Vagina (tissue), 2 donors: ENCODE measurements around the gene SCFD2. TPM values are rescaled to one million over a fixed set of nuclear protein-coding genes. Genes with fewer than 3 reads are reported as not detected.

Experiments used
- DNase-seq, 2 donors: peaks; one replicate each; pipeline ENCODE4 v3.0.0-alpha.2; 2017; ENCODE audit errors: extremely low spot score in 2 of 2
- H3K27ac ChIP-seq: fragments of 200-600 bp; sonication (generic); one replicate; pipeline ENCODE4 v1.5.1; 2019
- H3K27me3 ChIP-seq: fragments of 200-600 bp; sonication (generic); one replicate; pipeline ENCODE4 v1.5.1; 2019
- H3K36me3 ChIP-seq, 2 donors: fragments of 200-600 bp; sonication (generic); one replicate each; pipeline ENCODE4 v1.5.1; 2017 to 2019
- H3K4me1 ChIP-seq: fragments of 200-600 bp; sonication (generic); one replicate; pipeline ENCODE4 v1.5.1; 2019
- H3K4me3 ChIP-seq, 2 donors: fragments of 200-600 bp; sonication (generic); 1 replicate in 1 of 2; 2 replicates in 1 of 2; pipeline ENCODE4 v1.5.1; 2016 to 2019
- H3K9me3 ChIP-seq: fragments of 200-600 bp; sonication (generic); one replicate; pipeline ENCODE4 v1.5.1; 2019
- POLR2A ChIP-seq, 2 donors: fragments of 450-650 bp; IDR thresholded peaks; one replicate each; pipeline ENCODE4 v1.6.1; 2017; ENCODE audit warnings: antibody characterized with exemption in 2 of 2, mild to moderate bottlenecking in 2 of 2, moderate library complexity in 2 of 2
- POLR2AphosphoS5 ChIP-seq, 2 donors: sonication (generic); formaldehyde crosslinking; IDR thresholded peaks; one replicate each; pipeline ENCODE4 v1.9.0; 2017; ENCODE audit warnings: antibody characterized with exemption in 2 of 2, mild to moderate bottlenecking in 2 of 2, low read depth in 1 of 2; ENCODE audit not compliant: insufficient read depth in 1 of 2
- intact Hi-C: fragments of 100-400 bp; cut with DNase I; formaldehyde crosslinking; loops from one replicate; pipeline ENCODE4 v1.15.1; 2023
- total RNA-seq: library from RNA; depleted of rRNA; stranded (reverse); fragments of >200 nt; gene quantifications from one replicate; pipeline ENCODE4 v1.2.3, GENCODE V29; 2016
- TF ChIP-seq, protein P1 (sequence below), 3 experiments: fragments of 450-650 bp in 2 of 3; fragments of 200-600 bp in 1 of 3; sonication (generic) in 1 of 3; IDR thresholded peaks; one replicate each; pipeline ENCODE4 v1.5.1; 2017 to 2019; ENCODE audit warnings: antibody characterized with exemption in 3 of 3, mild to moderate bottlenecking in 2 of 3, moderate library complexity in 2 of 3

Gene SCFD2
- total RNA-seq, 1 donor from 2014 or later = 33.1 TPM

DNA sequence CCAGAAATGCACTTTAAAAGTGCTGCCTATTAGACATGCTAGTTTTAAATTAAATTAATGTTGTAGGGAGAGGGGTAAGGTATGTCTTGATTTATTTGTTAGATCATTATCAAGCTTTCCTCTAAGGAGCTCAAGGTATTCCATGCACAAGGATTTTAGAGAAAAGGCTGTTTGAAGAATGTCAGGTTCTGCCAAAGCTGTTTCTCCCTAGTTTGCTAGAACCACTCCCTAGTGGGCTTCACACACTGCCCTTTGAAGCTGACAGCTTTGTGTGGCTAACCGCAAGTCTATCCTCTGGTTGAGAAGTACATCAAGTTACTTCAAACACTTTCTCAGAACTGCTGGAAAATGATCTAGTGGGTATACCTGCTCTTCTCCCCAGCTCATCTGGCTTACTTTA is 471.4 kb downstream of the SCFD2 start:
- peak in 1 of 2 donors; percentile 14 for DNase-seq
- Histone ChIP-seq H3K4me1 (no peaks in the 10 kb centered on the region), H3K27ac (no peak overlapping the region), H3K4me3 (no peak overlapping the region), H3K9me3 (no peaks in the 10 kb centered on the region), H3K36me3 (no peaks in the 10 kb centered on the region), H3K27me3 (no peaks in the 10 kb centered on the region)
- intact Hi-C loops = no loop called here
- TF ChIP-seq POLR2AphosphoS5 (IDR thresholded peaks at IDR 0.05; ENCODE audit: insufficient read depth in 1 of 2, low read depth in 1 of 2) = no peak
- TF ChIP-seq, protein P1, sequence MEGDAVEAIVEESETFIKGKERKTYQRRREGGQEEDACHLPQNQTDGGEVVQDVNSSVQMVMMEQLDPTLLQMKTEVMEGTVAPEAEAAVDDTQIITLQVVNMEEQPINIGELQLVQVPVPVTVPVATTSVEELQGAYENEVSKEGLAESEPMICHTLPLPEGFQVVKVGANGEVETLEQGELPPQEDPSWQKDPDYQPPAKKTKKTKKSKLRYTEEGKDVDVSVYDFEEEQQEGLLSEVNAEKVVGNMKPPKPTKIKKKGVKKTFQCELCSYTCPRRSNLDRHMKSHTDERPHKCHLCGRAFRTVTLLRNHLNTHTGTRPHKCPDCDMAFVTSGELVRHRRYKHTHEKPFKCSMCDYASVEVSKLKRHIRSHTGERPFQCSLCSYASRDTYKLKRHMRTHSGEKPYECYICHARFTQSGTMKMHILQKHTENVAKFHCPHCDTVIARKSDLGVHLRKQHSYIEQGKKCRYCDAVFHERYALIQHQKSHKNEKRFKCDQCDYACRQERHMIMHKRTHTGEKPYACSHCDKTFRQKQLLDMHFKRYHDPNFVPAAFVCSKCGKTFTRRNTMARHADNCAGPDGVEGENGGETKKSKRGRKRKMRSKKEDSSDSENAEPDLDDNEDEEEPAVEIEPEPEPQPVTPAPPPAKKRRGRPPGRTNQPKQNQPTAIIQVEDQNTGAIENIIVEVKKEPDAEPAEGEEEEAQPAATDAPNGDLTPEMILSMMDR (IDR thresholded peaks at IDR 0.05) = no peak
- TF ChIP-seq POLR2A (IDR thresholded peaks at IDR 0.05) = no peak

DNA sequence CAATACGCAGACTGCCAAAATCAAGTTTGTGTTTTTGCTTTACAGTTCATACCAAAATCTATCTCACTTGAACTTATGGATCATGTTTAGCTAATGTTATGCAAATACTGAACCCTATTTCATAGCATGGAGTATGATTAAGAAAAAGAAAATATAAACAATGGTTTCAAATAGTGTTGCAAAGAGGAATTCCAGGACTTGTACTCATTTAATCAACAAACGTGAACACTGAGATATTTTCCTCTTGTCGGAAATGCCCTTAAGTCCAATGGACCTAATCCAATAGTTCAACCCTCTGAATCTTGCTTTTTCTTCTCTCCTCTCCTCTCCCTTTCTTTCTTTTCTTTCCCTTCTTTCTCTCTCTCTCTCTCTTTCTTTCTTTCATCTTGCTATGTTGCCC is 473.0 kb downstream of the SCFD2 start:
- no peaks in the 10 kb centered on the region for H3K27me3 ChIP-seq
- no peak overlapping the region for H3K27ac ChIP-seq
- H3K36me3 ChIP-seq = no peaks in the 10 kb centered on the region
- no peaks in the 10 kb centered on the region for H3K4me1 ChIP-seq
- DNase-seq = no peak
- H3K4me3 ChIP-seq = no peak overlapping the region
- TF ChIP-seq, protein P1 (IDR thresholded peaks at IDR 0.05) = no peak
- TF ChIP-seq POLR2AphosphoS5 (IDR thresholded peaks at IDR 0.05; ENCODE audit: insufficient read depth in 1 of 2, low read depth in 1 of 2) (no peak), POLR2A (IDR thresholded peaks at IDR 0.05) (no peak)
- H3K9me3 ChIP-seq = no peaks in the 10 kb centered on the region
- intact Hi-C loops = no loop called here

DNA sequence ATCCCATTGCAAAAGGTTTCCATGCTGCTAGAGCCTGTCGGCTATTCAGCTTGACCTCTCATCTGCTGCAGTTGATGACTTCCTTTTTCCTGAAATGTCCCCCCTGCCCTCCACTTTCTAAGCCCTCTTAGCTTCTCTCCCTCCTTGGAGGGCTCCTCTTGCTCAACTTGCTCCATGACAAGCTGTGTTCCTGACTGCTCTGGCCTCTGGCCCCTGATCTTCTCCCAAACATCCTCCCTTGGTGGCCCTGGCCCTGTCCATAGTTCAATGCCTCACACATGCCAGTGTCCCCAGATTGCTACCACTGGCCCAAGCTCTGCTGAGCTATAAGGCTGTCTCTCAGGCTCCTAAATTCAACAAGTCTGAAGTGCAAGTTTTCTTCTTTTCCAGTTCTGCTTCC is 474.1 kb downstream of the SCFD2 start:
- TF ChIP-seq POLR2AphosphoS5 (IDR thresholded peaks at IDR 0.05; ENCODE audit: insufficient read depth in 1 of 2, low read depth in 1 of 2) (no peak), POLR2A (IDR thresholded peaks at IDR 0.05) (no peak)
- TF ChIP-seq, protein P1 (IDR thresholded peaks at IDR 0.05) = no peak
- intact Hi-C loops = no loop called here
- DNase-seq = no peak
- H3K4me1 ChIP-seq = no peaks in the 10 kb centered on the region
- H3K27ac ChIP-seq = no peak overlapping the region
- no peak overlapping the region for H3K4me3 ChIP-seq
- H3K36me3 ChIP-seq = no peaks in the 10 kb centered on the region
- no peaks in the 10 kb centered on the region for H3K9me3 ChIP-seq
- no peaks in the 10 kb centered on the region for H3K27me3 ChIP-seq

DNA sequence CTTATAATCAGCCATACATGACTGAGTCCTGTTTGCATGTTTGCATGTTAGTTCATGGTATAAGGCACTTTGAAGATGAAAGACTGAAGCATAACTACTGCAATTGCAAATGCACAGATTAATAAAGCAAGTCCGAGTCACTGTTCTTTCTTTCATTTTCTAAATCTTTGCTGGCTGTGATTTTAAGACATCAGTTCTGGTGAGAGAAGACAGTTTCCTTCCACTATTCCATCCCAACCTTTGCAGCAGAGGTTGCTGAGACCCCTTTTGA is 475.4 kb downstream of the SCFD2 start:
- DNase-seq = no peak
- Histone ChIP-seq H3K9me3 (no peaks in the 10 kb centered on the region), H3K27me3 (no peaks in the 10 kb centered on the region), H3K36me3 (no peaks in the 10 kb centered on the region), H3K4me3 (no peak overlapping the region), H3K4me1 (no peaks in the 10 kb centered on the region), H3K27ac (no peak overlapping the region)
- no peak for TF ChIP-seq POLR2A (IDR thresholded peaks at IDR 0.05)
- no peak for TF ChIP-seq POLR2AphosphoS5 (IDR thresholded peaks at IDR 0.05; ENCODE audit: insufficient read depth in 1 of 2, low read depth in 1 of 2)
- TF ChIP-seq, protein P1 (IDR thresholded peaks at IDR 0.05) = no peak
- intact Hi-C loops = no loop called here

DNA sequence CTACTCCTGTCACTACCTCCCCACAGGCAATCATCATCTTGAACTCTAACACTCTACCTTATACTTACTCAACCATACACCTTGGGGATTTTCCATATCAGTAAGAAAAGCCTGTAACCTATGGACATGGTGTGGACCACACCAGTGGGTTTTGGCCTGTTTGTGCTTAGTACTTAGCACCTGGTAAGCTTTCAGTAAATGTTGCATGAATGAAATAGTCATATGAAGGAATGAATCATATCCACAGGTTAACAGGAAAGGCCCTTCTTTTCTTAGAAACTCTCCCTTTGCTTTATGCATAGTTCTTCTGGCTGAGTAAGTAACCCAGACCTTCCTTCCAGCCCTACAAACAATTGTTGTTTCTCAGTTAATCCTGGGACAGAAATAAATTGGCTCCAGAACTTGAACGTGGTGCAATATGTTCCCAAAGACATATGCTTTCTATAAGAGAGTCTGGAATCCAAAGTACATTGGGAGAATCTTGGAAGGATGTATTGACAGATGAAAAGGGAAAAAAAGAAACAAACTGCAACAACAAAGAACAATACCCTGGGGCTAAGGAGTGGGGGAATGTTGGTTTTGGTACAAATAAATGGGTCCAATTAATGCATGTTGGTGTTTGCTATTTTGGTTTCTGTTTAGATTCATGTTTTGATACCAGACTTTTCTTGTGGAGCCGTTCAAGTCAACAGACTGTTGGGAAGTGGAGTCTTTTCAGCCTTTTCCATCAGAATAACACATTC is 475.9 kb downstream of the SCFD2 start:
- Histone ChIP-seq H3K27ac (no peak overlapping the region), H3K36me3 (no peaks in the 10 kb centered on the region), H3K4me1 (no peaks in the 10 kb centered on the region), H3K27me3 (no peaks in the 10 kb centered on the region), H3K9me3 (no peaks in the 10 kb centered on the region), H3K4me3 (no peak overlapping the region)
- intact Hi-C loops = no loop called here
- TF ChIP-seq POLR2A (IDR thresholded peaks at IDR 0.05) = no peak
- no peak for DNase-seq
